IPS DF 4.7 (cell line): Measurements from ENCODE around the gene ADPRS.

Experiments
- DNase-seq: peaks from one replicate; pipeline ENCODE4 v3.0.0-alpha.2; 2013; ENCODE audit warnings: low spot score; ENCODE audit errors: extremely low read depth

The ADPRS gene, protein sequence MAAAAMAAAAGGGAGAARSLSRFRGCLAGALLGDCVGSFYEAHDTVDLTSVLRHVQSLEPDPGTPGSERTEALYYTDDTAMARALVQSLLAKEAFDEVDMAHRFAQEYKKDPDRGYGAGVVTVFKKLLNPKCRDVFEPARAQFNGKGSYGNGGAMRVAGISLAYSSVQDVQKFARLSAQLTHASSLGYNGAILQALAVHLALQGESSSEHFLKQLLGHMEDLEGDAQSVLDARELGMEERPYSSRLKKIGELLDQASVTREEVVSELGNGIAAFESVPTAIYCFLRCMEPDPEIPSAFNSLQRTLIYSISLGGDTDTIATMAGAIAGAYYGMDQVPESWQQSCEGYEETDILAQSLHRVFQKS

DNA sequence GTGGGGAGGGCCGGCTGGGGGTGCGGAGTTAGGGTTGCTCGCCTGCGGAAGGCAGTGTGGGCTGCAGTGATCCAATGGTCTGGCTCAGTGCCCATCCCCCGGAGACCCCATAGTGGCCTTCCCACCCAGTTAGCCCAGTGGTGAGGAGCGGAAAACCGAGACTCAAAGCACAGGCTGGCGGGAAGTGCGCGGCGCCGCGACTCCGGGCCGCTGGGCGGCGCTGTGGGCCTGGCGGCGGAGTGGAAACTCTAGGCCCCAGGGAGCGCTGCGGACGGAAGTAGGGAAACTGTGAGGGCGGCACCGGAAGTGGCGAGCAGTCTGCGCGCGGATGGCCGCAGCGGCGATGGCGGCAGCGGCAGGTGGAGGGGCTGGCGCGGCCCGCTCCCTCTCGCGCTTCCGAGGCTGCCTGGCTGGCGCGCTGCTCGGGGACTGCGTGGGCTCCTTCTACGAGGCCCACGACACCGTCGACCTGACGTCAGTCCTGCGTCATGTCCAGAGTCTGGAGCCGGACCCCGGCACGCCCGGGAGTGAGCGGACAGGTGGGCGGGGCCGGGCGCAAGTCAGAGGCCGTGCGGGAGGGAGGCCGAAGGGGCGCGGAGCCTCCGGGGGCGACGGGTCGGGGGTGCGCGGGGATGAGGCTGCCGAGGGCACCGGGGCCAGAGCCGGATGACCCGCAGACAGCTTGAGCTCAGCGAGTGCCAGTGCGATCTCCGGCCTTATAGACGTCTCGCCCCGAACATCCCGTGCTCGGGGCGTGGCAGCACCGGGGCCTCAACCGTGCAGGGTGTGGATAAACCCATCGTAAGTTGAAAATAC lies at the start of gene ADPRS:
Gene ADPRS, plus strand, starts transcription at position 316 of the 816 bp plus-strand sequence. Its CDS starts 13 bp downstream, at position 329.
- DNase-seq = no peak

GRCh38 chr1:36040238-36040637 lies 48.5 kb upstream of the ADPRS start:
- DNase-seq = no peak

GRCh38 chr1:36051821-36052220 lies 36.9 kb upstream of the ADPRS start:
- no peak for DNase-seq

GRCh38 chr1:36053978-36054377 lies 34.7 kb upstream of the ADPRS start:
- DNase-seq = no peak

GRCh38 chr1:36055706-36056105 lies 33.0 kb upstream of the ADPRS start:
- DNase-seq = no peak

- no peak for DNase-seq
These were observed 26.4 kb upstream of the ADPRS start for GRCh38 chr1:36062315-36062714.

DNA sequence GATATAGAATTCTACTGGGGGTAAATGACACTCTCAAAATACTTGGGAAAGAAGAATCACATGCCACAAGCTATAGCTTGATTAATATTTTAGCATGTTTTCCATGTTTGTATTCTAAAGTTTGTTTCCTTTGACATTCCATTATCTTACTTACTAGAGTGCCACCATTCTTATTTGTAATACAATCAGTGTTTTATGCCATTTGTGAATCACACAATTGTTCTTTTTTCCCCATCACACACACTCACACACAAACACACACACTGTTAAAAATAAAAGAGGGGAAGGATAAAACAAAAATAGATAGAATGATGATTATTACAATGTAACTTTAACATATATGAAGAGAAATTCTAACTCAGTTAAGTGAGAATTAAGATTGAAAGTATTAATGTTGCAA lies 20.8 kb upstream of the ADPRS start:
- DNase-seq = no peak

- no peak for DNase-seq
These were observed 19.8 kb upstream of the ADPRS start for GRCh38 chr1:36068866-36069265.

- DNase-seq = no peak
These were observed 18.3 kb upstream of the ADPRS start for GRCh38 chr1:36070349-36070748.

DNA sequence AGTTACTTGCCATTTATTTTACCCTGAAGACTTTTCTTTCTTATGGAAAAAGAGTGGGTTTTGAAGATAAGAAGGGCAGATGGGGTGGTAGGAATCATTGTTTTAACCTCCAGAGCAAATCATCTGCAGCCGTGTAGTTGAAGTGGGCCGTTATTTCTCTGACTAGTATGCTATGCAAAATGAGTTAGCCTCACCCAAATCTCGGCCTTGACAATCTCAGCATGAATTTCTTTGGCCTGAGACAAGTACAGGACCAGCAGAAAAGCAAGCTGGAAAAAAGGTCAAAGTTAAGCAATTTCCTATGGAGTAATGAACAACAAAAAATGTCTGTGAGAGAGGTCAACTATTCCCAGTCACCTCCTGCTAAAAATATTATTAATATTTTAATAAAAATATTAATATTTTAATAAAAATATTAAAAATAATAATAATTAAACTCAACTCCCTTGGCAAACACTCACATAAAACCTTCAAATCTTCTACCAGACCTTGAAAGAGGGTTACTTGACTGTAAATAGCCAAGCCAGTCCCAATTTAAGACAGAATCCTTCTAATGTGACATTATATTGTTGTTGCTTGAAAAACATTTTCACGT lies 11.6 kb upstream of the ADPRS start:
- no peak for DNase-seq

DNA sequence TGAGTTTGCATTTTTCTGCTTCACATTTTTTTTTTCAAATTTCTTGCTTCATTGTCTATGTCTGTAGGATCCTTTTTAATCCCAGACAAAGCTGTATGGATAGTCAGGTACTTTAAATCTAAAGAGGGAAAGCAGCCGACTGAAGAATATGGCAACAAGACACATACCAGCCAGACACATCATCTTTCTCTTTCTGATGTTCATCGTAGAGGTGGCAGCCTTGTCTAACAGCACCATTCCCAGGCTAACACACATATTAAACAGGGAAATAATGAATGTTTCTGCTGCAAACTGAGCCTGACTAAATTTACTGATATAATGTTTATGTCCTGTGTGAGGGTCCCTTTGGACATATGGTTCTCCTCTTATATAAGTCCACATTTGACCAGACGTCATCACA lies 8.5 kb upstream of the ADPRS start:
- no peak for DNase-seq

GRCh38 chr1:36080801-36081200 lies 7.9 kb upstream of the ADPRS start:
- DNase-seq = no peak

- no peak for DNase-seq
These were observed 6.7 kb upstream of the ADPRS start for GRCh38 chr1:36081926-36082485.

- no peak for DNase-seq
These were observed 5.5 kb upstream of the ADPRS start for GRCh38 chr1:36083219-36083618.

DNA sequence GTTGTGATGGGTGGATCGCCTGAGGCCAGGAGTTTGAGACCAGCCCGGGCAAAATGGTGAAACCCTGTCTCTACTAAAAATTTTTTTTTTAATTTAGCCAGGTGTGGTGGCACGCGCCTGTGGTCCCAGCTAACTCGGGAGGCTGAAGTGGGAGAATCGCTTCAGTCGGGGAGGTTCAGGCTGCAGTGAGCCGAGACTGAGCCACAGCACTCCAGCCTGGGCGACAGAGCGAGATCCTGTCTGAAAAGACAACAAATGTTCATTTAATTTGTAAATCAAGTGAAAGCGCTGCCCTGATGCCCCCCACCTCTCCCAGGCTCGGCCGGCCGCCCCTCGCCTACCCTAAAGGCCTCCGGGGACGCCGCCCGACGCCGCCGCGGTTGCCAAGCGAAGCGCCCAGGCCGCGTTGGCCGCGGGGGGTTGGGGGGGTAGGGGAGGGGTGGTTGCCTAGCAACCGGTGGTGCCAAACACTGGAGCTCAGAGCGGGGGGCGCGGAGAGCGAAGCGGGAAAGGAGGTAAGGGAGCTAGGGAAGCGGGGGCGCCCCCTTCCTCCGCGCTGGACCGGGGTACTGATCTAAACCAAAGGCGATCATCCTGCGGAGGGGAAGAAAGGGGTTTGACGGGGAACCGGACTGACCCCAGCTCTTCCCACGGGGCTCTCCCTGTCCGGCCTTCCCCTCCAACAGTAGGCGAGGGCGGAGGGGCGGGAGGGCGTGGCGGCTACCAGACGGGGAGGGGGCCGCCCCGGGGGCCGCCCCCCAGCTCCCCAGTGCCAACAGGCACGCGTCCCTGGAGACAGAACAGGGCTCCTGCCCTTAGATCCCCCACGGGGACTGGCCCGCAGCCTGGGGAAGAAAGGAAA lies 4.8 kb upstream of the ADPRS start, which contains the start of gene TEKT2:
Gene TEKT2, plus strand, starts transcription at position 460 of the 862 bp plus-strand sequence. CDS start 828 bp downstream, outside the sequence.
- DNase-seq = no peak

DNA sequence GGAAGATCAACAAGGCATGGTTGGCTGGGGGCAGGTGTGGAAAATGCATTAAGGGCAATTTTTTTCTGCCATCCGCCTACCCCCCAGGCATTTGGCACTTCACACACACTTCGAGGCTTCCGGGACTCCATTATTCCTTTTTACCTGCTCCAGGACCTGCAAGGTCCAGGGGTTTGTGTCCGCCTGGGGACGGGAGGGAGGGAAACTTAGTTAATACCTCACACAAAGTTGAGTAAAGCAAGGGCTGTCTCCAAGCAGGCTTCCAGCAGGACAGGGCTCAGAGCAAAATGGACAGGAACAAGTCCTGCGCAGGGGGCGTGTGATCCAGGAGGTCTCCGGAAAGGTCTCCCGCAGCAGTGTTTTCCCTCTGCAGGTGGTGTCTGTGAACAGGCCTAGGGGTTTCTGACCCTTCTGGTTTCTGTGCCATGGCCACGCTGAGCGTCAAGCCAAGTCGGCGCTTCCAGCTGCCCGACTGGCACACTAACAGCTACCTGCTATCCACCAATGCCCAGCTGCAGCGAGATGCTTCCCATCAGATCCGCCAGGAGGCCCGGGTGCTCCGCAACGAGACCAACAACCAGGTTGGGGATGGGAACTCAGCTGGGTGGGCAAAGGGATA lies 4.1 kb upstream of the ADPRS start:
- no peak for DNase-seq

DNA sequence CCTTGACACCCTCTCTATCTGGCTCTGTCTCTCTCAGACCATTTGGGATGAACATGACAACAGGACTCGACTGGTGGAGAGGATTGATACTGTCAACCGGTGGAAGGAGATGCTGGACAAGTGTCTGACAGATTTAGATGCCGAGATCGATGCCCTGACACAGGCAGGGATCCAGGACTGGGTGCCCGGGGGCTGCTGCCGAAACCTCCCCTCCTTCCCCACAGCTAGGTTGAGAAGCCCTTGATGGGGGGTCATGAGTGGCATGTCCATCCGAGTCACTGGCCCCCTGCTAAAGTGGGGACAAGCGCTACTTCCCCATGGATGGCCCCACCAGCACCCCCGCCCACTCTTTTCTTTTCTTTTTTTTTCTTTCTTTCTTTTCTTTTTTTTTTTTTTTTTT lies 3.6 kb upstream of the ADPRS start:
- no peak for DNase-seq

DNA sequence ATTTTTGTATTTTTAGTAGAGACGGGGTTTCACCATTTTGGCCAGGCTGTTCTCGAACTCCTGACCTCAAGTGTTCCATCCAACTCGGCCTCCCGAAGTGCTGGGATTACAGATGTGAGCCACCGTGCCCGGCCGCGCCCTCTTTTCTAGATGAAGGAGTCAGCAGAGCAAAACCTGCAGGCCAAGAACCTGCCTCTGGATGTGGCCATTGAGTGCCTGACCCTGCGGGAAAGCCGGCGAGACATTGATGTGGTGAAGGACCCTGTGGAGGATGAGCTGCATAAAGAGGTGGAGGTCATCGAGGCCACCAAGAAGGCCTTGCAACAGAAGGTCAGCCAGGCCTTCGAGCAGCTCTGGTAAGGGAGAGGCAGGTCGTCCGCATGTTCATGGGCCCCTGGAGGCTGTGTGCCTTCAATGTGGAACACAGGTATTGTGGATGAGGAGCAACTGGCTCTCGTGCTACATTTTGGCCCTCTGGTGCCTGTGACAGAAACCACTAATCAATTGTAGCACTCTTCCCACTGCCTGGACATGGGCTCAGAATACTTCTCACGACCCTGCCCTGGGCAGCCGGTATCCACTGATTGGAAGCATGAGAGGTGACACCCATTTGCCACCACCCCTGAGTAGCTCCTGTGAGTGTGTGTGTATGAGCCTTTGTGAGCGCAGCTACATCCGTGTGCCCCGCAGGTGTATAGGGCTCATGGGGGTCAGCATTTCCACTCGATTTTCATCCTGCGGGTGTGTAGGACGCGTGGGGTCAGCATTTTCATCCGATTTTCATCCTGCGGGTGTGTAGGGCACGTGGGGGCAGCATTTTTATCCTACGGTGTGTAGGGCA lies 2.8 kb upstream of the ADPRS start:
- DNase-seq = no peak

DNA sequence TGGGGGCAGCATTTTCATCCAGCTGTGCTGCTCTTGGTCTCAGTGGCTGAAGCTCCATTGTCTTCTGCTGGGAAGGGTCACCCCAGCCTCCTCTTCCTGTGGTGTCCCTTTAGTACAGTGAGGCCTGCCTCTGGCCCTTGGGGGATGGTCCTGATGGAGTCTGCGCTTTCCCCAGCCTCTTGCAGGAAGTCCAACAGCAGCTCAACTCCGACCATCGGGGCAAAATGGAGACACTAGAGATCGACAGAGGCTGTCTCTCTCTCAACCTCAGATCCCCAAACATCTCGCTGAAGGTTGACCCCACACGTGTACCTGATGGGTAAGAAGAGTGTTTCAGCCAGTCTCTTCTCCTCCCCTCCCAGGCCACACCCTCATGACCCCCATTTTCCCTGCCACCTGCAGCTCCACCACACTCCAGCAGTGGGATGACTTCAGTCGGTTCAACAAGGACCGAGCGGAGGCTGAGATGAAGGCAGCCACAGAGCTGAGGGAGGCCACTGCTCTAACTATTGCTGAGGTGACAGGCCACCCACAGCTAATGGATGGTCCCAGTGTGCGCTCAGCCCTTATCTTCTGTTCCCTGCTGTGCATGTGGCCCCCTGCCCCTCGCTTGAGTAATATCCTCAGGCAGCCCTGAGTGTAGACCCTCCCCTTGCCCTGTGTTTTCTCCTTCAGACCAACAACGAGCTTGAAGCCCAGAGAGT lies 2.0 kb upstream of the ADPRS start:
- DNase-seq = no peak
